WERI-Rb-1 (cell line): Measurements from ENCODE around the gene MIPEP.

Experiments
- DNase-seq: peaks from one replicate; pipeline ENCODE4 v3.0.0-alpha.2; 2020
- H3K27ac ChIP-seq: fragments of 250-450 bp; sonication (Bioruptor Pico); 2 replicates; pipeline ENCODE4 v1.5.1; 2020; ENCODE audit warnings: mild to moderate bottlenecking, moderate library complexity
- H3K27me3 ChIP-seq: fragments of 250-450 bp; sonication (Bioruptor Pico); 2 replicates; pipeline ENCODE4 v1.5.1; 2021; ENCODE audit warnings: mild to moderate bottlenecking, low read depth, moderate library complexity; ENCODE audit not compliant: insufficient read depth, severe bottlenecking
- H3K36me3 ChIP-seq: fragments of 250-450 bp; sonication (Bioruptor Pico); 2 replicates; pipeline ENCODE4 v1.5.1; 2020; ENCODE audit warnings: mild to moderate bottlenecking, moderate library complexity
- H3K4me3 ChIP-seq: 2 replicates; pipeline ENCODE4 v1.5.1; 2011; ENCODE audit warnings: low read depth, mild to moderate bottlenecking, control low read depth, low read length
- H3K9me3 ChIP-seq: fragments of 250-450 bp; sonication (Bioruptor Pico); 2 replicates; pipeline ENCODE4 v1.5.1; 2021; ENCODE audit warnings: mild to moderate bottlenecking, moderate library complexity; ENCODE audit not compliant: severe bottlenecking
- TF ChIP-seq, protein P1 (sequence below): IDR thresholded peaks from 2 replicates; pipeline ENCODE4 v1.5.1; 2011; ENCODE audit warnings: low read depth, mild to moderate bottlenecking, control low read depth, inconsistent platforms, low read length

Gene MIPEP

DNA sequence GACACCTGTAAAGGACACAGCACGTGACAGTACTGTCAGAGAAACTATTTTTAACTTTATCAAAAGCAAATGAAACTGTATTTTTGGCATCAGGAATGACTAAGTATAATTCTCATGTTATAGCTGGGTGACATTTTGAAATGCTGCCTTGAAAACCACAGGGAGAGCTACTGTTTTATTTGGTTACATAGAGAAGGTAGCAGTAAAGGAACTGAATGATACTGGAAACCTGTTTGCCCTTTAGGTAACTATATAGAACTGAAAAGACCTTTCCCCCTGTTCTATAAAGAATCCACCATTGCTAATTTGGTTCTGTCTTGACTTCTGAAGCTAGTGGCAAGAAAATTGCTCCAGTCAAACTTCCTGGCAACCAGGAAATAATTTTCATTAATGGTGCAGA, 39.1 kb downstream of the MIPEP start:
- Histone ChIP-seq H3K4me3 (no peak overlapping the region), H3K27me3 (no peaks in the 10 kb centered on the region), H3K9me3 (no peaks in the 10 kb centered on the region), H3K36me3 (no peaks in the 10 kb centered on the region), H3K27ac (no peak overlapping the region)
- DNase-seq = no peak
- TF ChIP-seq, protein P1, sequence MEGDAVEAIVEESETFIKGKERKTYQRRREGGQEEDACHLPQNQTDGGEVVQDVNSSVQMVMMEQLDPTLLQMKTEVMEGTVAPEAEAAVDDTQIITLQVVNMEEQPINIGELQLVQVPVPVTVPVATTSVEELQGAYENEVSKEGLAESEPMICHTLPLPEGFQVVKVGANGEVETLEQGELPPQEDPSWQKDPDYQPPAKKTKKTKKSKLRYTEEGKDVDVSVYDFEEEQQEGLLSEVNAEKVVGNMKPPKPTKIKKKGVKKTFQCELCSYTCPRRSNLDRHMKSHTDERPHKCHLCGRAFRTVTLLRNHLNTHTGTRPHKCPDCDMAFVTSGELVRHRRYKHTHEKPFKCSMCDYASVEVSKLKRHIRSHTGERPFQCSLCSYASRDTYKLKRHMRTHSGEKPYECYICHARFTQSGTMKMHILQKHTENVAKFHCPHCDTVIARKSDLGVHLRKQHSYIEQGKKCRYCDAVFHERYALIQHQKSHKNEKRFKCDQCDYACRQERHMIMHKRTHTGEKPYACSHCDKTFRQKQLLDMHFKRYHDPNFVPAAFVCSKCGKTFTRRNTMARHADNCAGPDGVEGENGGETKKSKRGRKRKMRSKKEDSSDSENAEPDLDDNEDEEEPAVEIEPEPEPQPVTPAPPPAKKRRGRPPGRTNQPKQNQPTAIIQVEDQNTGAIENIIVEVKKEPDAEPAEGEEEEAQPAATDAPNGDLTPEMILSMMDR = no peak

DNA sequence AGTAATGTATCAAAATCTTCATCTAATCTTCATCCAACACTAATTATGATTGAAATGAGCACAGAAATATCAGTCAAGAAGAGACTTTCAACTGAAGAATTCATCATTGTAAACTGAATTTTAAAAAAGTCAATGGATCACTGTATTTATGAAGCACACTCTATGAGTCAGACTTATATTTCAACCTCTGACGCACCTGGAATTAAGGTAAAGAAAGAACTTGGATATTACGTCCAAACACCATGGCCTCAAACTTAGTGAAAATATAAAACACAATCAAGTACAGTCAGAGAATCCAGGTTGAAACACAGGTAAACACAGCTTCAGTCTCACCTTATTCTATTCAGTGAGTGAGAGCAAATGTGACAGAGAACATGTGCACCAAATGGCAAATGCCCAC, 39.5 kb downstream of the MIPEP start:
- H3K27ac ChIP-seq = no peak overlapping the region
- H3K27me3 ChIP-seq = no peaks in the 10 kb centered on the region
- H3K4me3 ChIP-seq = no peak overlapping the region
- DNase-seq = no peak
- no peaks in the 10 kb centered on the region for H3K36me3 ChIP-seq
- TF ChIP-seq, protein P1 = no peak
- H3K9me3 ChIP-seq = no peaks in the 10 kb centered on the region

DNA sequence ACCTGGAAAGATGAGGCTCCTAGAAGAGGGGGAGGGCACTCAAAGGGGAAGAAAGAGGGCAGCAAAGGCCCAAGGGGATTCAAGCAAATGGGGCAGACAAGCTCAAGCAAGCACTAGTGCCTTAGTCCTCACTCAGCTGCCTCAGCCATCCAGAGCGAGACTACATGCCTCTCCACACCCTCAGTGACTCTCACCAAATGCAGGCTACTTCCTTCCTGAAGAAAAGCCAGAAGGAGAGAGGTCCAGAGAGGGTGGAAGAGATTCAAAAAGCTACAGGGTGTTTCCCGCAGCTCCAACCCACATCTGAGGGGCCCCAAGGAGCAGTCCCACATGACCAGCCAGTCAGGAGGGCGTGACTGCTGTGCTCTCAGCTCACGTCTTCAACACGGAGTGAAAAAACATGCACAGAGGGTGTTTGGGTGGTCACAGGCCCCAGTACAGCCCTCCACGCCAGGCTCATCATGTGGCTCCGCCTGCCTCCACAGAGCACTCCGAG, 40.5 kb downstream of the MIPEP start:
- no peaks in the 10 kb centered on the region for H3K9me3 ChIP-seq
- no peak for DNase-seq
- no peak overlapping the region for H3K4me3 ChIP-seq
- TF ChIP-seq, protein P1 = no peak
- H3K27me3 ChIP-seq = no peaks in the 10 kb centered on the region
- H3K36me3 ChIP-seq = no peaks in the 10 kb centered on the region
- H3K27ac ChIP-seq = no peak overlapping the region

DNA sequence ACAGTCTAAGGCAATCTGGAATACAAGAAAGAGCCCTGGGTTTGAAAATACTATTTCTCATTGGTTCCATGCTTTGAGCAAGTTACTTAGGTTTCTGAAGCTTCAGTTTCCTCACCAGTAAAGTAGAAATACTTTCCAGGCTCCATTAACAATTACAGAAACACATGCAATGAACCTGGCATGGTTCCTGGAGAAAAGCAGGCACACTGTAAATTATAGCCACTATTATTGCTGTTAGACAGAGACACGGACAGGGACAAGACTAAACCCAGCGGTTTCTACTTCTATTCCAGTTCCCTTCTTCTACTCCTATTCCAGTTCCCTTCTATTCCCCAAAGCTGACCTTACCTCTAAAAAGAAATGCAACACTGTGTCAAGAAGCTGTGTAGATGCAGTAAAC, 41.2 kb downstream of the MIPEP start:
- H3K9me3 ChIP-seq = no peaks in the 10 kb centered on the region
- TF ChIP-seq, protein P1 = no peak
- H3K27me3 ChIP-seq = no peaks in the 10 kb centered on the region
- no peak overlapping the region for H3K27ac ChIP-seq
- no peaks in the 10 kb centered on the region for H3K36me3 ChIP-seq
- no peak for DNase-seq
- no peak overlapping the region for H3K4me3 ChIP-seq

DNA sequence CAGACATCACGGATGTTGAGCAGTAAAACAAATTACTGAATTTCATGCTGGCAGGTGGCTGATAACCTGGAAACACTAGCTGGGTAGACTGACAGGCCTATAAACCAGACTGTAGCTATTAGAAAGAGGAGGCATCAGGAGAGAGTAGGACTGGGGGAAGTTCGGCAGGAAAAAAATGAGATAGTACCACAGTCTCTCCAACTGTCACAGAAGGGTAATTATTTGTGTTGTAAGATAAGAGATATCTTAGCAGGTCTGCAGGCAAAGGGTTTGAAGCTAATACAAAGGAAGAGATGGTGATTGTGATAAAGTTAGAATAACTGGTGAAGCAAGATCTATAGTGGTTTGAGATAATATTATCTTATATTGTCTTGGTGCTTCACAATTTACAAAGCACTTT, 41.7 kb downstream of the MIPEP start:
- Histone ChIP-seq H3K9me3 (no peaks in the 10 kb centered on the region), H3K27me3 (no peaks in the 10 kb centered on the region), H3K4me3 (no peak overlapping the region), H3K36me3 (no peaks in the 10 kb centered on the region), H3K27ac (no peak overlapping the region)
- TF ChIP-seq, protein P1 = no peak
- DNase-seq = no peak

DNA sequence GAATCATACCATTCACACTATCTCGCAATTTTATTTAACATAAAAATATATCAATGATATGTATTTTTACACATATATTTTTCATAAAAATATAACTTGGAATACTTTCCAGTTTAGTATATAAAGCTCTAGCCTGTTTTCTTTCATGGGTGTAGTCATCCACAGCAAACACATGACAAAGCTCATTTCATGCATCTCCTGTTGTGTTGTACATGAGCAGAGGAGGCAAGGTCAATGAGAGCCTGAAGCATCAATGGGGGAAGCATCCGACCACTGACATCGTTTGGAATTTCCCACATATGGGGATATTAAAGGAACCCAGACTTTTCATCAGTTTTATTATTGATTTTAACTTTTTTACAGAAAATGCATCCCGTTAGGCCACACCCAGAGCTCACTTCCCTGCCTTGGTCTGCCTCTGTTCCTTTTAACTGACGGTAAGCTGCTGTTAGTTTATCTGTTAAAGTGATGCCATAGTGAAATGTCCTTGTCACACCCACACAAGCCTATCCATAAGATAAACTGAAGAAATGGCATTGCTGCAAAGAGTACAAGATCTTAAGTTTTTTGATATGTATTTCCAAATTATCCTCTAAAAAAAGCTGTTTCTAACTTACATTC, 44.0 kb downstream of the MIPEP start:
- no peak overlapping the region for H3K4me3 ChIP-seq
- H3K27ac ChIP-seq = no peak overlapping the region
- no peaks in the 10 kb centered on the region for H3K9me3 ChIP-seq
- no peak for DNase-seq
- TF ChIP-seq, protein P1 = no peak
- no peaks in the 10 kb centered on the region for H3K36me3 ChIP-seq
- H3K27me3 ChIP-seq = no peaks in the 10 kb centered on the region
